Activated CD8-positive, alpha-beta memory T cell treated with anti-CD3 and anti-CD28 coated beads, Interleukin-2, amount 50 U/mL, for 1 hour (primary cell): ENCODE measurements around the gene ATP2B3.

Experiments used
- DNase-seq: peaks from one replicate; pipeline ENCODE4 v3.0.0-alpha.2; 2020; ENCODE audit errors: extremely low read depth

ATP2B3 gene

DNA sequence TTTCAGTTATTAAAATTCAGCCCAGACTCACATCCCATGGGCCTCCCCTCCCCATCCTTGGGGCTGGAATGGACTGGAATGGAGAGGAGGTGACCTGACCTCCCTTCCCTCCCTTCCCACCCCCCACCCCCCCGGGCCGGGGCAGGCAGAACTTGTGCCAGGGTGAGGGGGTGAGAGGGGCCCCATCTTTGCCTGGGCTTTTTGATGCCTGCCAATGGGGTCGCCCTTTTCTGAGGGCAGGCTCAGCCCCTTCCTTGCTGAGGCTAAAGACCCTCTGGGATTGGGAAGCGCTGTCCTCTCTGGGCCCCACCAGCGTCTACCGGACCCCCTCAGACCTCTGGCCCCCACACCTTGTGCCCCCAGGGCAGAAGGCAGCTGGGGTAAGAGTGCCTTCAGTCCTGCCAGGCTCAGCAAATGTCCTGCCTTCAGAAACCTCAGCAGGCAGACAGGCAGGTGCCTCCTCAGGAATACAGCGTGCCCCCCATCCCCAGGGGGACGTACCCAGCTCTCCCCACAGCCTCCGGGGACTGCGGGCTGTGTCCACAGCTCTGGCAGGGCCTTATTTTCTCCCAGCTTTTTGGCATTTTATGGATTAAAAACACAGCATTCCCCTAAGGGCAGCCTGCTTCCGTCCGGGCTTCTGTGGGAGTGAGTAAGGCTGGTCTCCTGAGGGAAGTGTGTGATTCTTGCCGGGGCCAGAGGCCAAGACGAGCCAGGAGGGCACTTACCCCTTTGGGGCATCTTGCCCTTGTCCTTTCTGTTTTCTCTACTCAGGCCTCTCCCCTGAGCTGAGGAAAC lies 94.1 kb downstream of the ATP2B3 start:
- no peak for DNase-seq

DNA sequence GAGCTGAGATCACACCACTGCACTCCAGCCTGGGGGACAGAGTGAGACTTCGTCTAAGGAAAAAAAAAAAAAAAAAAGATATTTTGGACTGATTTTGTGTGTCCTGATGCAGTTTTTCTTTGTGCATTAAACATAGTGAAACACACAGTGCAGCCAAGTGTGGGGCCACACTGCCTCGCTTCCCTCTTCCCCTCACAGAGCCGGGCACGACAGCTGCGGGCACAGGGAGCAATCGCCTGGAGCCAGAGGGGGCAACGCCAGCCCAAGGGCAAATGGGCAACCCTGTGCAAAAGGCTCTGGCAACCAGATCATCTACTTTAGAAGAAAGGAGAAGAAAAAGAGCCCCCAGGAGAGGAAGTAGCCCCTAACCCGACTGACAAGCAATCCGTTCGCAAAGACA lies 95.0 kb downstream of the ATP2B3 start:
- DNase-seq: no peak

DNA sequence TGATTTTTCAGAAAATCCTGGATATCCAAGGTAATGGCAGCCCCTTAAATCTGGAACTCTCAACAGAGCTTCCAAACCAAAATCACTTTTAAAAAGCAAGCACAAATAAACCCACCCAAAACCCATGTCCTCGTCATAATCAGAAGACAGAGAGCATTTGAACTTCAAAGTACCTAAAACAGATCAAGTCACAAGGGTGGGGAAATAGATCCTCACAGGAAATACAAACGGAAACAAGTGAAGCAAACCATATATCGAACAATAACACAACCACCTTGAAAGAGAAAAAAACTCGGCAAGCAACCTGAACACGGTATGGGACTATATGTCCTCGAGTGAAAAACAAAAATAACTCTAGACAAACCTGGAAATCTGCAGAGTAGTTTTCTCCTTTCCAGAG lies 97.4 kb downstream of the ATP2B3 start:
- no peak for DNase-seq

DNA sequence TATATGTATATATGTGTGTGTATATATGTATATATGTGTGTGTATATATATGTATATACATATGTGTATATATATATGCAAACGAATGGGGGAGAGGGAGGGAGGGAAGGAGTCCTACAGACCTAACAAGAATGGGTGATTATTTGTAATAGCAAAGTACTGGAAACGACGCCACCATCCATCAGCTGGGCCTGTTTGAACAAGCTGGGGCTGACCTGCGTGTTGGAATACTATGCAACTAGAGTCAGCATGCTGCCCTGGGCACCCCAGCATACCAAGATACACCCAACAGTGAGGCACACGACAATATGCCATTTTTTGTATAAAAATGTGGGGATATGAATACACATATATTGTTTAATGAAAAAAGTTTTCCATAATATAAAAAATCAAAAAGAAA lies 103.1 kb downstream of the ATP2B3 start:
- DNase-seq: no peak

DNA sequence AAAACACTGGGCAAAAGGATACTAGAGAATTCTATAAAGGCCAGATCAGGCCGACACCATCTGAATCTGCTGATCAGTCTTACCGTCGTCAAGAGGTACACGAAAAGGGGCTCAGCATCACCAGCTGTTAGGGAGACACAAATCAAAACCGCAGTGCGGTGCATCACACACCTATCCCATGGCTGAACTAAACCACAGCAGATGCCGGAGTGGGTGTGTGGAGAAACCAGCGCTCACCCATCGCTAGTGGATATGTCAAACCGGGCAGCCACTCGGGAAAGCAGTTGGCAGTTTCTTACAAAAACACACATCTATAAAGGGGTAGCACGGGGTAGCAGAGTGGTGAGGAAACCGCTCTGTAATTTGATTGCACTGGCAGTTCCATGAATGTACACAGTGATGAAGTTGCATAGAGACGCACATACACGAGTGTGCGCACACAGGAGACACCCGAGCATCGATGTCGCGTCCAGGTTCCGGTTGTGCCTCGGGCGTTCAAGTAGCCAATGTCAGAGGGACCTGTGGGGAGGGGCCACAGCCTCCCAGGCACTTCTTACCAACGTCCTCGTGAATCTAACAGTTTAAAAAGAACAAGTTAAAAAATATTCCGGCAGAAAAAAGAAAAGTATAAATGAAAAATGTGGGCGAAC lies 104.6 kb downstream of the ATP2B3 start:
- no peak for DNase-seq

DNA sequence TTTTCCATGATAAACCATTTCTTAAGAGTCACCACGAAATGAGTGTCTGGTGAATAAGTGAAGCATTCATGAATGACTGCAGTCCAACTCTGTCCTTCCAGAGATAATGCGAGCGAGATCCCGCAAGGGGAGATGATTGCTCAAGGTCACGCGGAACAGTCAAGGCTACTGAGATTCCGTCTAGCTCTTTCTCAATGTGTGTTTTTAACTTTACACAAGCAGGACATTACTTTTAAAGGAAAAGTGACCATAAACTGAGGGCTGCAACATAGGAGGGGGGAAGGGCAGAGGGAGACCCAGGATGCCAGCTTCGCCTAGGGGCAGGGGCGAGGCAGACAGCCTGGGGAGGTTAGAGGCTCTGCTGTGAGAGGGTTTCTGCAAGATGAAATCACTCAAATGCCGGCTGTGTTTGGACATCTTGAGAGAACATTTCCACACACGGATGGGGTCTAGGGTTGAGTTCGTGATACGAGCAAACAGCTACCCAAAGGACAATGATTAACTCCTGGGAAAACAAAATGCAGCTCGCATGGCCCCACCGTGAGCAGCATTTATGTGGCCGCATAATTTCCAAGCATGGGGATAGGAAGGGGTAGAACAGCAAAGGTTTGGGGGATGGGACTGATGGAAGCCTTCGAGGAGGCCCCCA lies 105.3 kb downstream of the ATP2B3 start:
- DNase-seq: no peak

DNA sequence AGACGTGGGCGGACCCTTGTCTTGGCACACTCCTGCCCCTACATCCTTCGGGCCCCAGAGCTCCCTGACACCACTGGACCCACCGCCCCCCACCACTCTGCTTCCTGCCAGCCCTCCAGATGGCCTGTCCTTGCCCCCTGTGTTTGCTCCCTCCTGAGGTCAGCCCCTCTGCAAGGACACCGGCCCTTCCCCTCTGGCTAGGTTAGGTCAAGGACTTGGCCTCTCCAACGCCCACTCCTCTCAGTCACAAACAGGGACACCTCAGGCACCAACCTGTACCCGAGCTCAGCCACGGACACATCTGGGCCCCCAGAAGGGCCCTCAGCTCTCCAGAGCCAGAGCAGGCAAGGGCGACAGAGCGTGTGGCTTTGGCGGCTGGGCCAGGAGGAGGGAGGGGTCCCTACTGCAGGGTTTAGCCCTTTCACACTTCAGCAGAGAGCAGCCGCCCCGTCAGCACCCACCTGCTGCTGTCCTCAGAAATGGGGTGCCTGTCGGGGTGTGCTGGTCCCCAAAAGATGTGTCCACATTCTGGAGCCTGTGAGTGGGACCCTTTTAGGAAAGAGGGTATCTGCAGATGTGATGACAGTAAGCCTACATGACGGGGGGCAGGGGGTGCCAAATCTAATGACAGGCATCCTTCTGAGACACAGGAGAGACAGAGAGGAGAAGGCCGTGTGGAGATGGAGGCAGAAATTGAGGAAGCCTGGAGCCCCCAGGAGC lies 106.0 kb downstream of the ATP2B3 start:
- no peak for DNase-seq

DNA sequence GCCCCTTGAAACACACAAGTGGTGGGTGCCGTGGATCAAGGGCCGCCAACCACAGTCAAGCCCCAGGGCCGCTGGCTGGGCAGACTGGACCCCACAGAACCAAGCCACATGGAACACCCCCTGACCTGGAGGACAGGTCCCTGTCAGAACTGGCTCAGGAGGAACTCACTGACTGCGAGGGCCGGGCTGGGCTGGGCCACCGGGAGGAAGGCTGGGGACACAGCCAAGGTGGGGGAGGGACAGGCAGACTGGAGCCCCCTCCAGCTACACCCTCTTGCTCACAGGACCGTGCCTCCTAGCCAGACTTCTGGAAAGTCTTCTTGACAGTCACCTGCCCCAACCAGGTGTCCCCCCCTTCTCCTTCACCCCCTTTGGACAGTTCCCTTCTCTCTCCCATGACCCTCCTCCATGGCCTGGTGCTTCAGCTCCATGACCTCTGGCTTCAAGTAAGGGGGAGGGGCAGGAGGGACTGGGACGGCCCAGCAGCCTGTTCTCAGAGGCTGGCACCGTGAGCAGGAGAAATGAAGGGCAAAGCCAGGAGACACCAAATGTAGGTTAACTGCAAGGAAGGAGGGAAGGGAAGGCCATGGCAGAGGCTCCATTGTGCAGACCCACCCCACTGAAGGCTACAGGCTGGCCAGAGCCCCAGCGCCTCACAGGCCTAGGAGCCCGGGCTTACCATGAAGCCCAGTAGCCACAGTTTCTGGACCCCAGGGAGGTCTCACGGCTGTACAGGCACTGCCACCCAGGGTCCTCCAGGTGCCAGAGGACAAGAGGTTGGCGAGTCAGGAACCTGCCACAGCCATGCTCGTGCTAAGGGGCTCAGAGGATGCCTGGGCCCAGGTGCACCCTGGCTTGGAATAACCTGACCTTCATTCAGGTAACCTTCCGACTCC lies 107.0 kb downstream of the ATP2B3 start:
- DNase-seq: no peak

DNA sequence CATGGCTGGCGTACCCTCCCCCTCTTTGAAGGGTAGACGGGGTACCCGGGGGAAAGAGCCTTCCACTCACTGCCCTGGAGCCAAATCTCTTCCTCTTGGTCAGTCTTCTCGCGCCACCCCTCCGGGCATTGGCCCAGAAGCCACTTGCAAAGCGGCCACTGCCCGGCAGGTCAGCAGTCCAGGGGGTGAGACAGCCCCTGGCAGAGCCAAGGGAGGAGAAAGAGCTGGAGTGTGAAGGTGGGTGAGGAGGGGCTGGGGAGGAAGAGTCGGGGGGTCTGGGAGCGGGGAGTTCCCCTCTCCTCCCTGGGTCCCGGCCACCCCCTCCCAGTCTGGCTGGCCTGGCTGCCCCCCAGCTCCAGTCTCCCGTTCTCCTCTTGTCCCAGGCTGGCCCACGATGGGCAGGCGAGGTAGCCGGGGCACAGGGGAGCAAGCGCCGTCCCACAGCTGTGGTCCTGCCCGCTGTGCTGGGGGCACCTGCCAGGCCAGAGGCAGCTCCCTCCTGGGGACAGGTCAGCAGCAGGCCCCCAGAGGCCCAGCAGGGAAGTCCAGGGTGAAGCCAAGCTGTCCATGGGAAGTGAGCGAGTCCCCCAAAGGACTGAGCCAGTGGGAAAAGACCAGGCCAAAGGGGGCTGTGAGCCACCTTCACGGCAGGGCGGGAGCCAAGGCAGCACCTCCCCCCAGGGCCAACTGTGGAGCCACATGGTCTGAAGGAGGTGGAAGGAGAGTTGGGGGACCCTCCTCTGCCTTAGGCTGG lies 108.0 kb downstream of the ATP2B3 start:
- no peak for DNase-seq

DNA sequence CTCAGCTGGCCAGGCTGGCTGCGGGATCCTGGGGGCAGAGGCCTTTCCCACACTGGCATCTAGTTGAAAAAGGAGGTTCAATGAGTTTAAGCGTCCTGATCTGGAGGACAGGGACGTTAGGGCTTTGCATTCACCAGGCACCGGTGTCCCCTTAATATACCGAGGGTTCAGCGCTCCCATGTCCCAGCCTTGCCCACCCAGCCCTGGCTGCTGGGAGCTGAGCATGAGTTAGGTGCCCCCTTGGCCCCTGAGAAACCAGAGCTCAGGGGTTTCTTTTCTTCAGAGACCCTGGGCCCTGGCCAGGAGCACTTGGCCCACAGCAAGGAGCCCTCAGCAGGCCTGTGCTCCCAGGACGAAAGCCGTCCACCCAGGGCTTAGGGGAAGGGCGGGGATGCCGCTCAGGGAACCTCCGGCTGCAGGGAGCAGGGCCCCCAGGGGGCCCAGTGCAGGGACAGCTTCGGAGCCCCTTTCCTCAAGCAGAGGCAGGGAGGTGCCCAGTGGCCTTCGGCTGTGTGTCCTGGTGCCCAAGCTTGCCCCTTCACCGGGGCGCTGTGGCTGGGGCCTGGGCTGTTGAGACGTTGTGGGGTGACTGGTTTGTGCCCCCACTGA lies 108.7 kb downstream of the ATP2B3 start:
- no peak for DNase-seq

DNA sequence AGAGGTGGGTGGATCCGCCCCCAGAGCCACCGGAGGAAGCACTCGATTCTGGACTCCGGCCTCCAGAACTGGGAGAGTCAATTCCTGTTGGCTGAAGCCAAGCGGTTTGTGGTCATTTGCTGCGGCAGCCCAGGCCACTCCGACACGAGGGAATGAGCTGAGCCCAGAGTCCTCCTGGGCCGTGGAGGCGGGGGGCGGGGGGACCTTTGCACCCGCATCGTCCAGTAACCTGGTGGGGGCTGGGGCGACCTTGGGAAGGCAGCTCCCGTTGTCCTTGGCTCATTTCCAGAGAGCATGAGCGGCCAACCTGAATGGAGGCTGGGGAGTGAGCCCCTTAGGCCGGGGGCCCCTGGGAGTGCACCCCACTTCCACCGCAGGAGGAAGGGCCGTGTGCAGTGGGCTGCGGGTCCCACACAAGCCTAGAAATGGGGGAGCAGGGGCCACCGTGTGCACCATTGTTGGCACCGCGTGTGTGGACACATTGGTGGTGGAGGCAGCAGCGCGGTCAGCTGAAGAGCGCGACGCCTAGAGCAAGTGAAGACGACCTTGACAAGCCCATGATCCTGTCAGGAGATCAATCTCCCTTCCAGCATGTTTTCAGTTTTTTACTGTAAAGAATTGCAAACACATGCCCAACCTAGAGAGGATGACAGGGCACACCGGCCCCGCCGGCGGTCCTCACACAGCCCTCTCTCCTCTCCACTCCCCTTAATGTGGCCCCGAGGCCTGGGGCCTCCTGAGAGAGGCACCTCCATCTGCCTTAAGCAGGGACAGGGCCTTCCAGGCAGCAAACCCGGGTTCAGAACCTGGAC lies 109.6 kb downstream of the ATP2B3 start:
- DNase-seq: no peak

DNA sequence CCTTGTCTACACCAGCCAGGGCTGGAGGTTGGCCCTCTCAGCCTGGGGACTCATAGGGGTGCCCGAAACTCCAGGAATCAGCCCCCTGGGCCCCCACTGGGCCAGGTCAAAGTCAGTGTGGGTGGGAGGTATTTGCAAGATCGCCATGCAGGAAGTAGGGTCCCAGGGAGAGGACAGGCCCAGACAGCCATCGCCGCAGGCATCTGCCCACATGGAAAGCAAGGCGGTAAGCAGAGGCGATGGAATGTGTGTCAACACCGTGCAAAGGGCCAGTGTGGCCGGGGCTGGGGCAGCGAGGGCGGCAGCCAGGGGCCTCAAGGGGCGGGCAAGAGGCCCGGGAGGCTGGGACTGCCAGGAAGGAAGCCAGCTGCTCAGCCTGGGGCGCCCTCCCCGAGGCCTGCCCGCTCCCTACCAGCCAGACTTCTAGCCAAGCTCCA lies 110.3 kb downstream of the ATP2B3 start:
- DNase-seq: no peak

DNA sequence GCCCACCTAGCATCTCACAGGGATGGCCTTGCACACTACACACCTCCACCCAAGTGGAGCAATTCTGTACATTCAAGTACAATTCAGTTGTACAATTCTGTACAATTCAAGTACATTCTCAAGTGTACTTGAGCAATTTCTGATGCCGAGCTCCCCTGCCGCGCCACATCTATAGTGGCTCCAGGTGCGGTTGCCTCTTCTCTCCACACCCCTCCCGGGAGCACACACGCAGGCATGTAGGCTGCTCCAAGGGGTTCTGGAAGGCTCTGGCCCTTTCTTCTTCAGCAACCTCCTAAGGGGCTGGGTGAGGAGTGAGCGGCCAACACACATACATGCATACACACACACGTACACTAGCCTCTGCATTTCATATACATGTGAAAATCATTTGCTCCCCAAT lies 110.7 kb downstream of the ATP2B3 start:
- no peak for DNase-seq

DNA sequence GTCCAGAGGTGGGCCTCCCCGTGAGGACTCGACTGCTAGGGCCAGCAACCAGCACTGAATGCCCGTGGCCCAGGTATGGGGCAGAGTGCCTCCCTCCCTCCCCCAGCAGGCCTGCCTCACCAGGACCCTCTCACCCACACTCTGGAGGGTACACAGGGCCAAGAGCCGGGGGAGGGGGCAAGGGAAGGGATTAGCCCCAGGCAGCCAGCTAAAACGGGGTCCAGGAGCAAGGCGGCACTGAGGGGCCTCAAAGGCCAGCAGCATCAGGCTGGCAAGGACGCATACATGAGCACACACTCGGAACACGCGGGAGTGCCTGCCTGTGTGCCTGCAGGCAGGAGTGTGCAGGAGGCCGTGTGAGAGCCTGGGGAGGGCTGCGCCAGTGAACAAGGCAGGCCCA lies 111.2 kb downstream of the ATP2B3 start:
- DNase-seq: no peak

DNA sequence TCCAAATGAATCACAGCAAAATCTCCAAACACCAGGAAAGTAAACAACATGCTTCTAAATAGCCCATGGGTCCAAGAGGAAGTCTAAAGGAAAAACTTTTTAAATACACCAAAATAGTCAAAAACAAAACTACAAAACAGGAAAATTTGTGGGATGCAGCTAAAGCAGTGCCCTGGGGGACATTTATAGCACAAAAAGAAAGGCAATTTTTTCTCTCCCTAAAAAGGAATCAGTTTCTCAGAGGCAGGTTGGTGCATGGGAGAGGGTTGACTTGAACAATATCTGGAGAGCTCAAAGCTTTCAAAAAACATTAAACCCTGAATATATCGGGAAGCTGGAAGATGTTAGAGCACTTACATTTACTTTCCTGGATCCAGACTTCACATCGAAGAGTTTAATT lies 113.9 kb downstream of the ATP2B3 start:
- no peak for DNase-seq

DNA sequence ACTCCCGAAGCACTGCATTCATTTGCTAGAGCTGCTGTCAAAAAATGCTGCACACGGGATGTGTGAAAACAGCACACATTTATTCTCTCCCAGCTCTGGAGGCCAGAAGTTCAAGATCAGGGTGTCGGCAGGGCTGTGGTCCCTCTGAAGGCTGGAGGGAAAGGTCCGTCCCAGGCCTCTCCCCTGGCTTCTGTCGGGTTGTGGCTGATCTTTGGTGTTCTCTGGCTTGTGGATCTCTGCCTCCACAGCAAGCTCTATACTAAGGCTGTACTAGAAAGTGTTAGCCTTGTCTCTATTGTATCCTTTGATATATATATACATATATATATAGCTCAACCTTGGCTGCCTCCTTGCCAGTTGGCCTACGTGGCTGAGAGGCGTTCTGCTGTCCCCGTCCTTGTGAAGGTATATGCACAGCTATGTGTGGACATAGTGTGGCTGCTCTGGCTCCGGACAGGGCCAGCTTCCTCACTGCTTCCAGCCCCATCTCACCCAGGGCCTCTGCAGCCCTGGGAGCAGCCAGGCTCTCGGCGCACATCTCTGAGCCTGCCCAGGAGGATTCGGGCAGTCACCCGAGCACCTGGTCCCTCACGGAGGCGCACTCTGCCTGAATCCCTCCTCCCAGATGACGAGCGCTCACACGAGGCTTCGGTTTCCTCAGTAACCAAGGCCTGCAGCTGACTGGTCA lies 114.6 kb downstream of the ATP2B3 start:
- no peak for DNase-seq
